Measurements from ENCODE around the gene TMEM86B.

DNA sequence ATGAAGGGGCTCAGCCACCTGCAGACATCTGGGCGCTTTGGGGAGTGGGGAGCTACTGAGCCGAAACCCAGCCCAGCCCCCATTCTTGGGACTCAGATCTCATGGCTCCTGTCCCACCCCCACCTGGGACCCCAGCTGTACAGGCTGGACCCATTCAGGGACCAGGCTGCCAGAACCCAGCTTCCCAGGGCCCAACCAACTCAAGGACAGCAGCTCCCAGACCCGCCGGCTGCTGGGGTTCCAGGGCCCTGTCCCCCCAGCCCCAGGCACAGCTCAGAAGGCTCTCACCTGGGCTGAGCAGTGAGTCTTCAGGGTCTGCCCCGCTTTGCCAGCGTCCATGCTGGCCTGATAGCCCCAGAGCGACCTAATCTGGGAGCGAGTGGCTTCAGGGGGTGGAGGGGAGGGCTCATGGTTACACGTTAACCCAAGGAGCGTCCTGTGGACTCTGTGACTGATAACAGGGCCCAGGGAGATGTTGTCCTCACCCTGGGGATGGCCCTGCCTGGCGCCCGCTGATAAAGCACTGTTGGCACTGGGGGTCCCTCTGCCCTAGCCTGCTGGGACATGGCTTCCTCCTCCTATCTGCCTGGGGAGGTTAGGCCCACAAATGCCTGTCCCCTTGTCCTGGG lies at the start of gene TMEM86B:
- TF ChIP-seq, protein P1, sequence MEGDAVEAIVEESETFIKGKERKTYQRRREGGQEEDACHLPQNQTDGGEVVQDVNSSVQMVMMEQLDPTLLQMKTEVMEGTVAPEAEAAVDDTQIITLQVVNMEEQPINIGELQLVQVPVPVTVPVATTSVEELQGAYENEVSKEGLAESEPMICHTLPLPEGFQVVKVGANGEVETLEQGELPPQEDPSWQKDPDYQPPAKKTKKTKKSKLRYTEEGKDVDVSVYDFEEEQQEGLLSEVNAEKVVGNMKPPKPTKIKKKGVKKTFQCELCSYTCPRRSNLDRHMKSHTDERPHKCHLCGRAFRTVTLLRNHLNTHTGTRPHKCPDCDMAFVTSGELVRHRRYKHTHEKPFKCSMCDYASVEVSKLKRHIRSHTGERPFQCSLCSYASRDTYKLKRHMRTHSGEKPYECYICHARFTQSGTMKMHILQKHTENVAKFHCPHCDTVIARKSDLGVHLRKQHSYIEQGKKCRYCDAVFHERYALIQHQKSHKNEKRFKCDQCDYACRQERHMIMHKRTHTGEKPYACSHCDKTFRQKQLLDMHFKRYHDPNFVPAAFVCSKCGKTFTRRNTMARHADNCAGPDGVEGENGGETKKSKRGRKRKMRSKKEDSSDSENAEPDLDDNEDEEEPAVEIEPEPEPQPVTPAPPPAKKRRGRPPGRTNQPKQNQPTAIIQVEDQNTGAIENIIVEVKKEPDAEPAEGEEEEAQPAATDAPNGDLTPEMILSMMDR (IDR thresholded peaks at IDR 0.05; ENCODE audit: low read length) = no peak
- no peak for TF ChIP-seq EZH2 (IDR thresholded peaks at IDR 0.05; ENCODE audit: borderline replicate concordance, low read length)
